Activated CD4-positive, alpha-beta T cell treated with anti-CD3 and anti-CD28 coated beads, Interleukin-2, amount 50 U/mL, for 1 hour (primary cell): Measurements from ENCODE around the gene ADAMTS8.

Source experiments
- DNase-seq: peaks from one replicate; pipeline ENCODE4 v3.0.0-alpha.2; 2020

Gene ADAMTS8

GRCh38 chr11:130428316-130429119 lies at the start of gene ADAMTS8:
Gene ADAMTS8, minus strand, starts transcription at chr11:130428609. Its CDS starts 323 bp downstream, at chr11:130428286.
- DNase-seq: no peak

DNA sequence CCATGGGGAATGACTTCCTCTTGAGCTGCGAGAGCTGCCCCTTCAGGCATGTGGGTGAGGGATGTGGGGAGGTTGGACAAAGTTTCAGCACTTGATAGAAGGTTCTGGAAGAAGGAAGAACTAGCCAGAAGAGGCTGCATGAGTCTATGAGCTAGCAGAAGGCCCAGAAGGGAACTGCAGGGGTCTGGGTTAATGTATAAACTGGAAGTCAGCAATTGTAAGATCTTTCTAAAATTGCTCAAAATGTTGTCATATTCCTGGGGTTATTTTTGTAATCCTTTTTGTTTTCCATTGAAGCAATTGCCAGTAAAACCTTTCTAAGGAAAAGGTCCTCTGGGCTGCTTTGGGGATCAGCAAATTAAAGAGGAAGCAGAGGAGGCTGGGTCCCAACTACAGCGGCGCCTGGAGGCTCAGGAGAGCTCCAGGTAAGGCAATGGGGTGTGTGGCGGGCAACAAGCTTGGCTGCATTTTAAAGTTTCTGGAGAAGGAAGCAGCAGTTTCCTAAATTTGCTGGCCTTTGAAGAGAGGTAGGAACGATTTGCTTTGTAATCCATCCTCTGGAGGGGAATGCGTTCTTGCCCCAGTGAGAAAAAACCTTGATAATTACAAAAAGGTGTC lies 49.3 kb upstream of the ADAMTS8 start:
- no peak for DNase-seq

GRCh38 chr11:130476922-130477491 lies 48.6 kb upstream of the ADAMTS8 start:
- no peak for DNase-seq

DNA sequence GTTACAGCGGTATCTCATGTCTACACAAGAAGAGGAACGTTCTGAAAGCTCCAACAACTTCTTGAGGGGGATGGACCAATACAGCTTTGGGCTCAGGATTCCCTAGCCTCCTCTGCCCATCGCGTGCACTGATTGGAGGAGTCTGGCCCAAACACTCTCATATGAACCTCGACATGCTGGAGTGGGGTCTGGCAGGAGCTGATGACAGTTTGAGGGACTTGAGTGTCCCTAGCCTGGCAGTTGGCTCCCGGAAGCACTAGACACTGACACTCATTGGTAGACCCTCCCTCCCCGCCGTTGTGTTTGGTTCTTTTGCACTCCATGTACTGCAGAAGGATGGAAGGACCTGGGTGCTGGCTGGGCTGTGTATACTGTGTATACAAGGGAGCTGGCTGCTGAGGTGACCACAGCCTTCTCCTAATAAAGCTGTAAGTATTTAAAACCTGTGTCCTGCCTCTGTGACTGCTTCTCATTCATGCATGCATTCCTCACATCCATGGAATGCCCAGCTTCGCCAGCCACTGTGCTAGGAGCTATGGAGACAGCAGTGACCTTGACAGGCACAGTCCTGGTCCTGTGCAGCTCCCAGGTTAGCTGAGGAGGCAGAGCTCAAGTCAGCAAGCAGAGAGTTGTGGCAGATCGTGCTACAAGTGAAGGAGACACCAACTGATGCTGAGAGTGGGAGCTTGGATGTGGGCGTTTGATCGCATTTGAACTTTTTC lies 48.0 kb upstream of the ADAMTS8 start:
- no peak for DNase-seq

- DNase-seq: no peak
These were observed 47.1 kb upstream of the ADAMTS8 start for GRCh38 chr11:130475426-130476053.

- no peak for DNase-seq
These were observed 46.4 kb upstream of the ADAMTS8 start for GRCh38 chr11:130474637-130475400.

GRCh38 chr11:130473795-130474377 lies 45.5 kb upstream of the ADAMTS8 start:
- DNase-seq: no peak

GRCh38 chr11:130473056-130473794 lies 44.8 kb upstream of the ADAMTS8 start:
- DNase-seq: no peak

- DNase-seq: no peak
These were observed 44.1 kb upstream of the ADAMTS8 start for GRCh38 chr11:130472434-130472961.

DNA sequence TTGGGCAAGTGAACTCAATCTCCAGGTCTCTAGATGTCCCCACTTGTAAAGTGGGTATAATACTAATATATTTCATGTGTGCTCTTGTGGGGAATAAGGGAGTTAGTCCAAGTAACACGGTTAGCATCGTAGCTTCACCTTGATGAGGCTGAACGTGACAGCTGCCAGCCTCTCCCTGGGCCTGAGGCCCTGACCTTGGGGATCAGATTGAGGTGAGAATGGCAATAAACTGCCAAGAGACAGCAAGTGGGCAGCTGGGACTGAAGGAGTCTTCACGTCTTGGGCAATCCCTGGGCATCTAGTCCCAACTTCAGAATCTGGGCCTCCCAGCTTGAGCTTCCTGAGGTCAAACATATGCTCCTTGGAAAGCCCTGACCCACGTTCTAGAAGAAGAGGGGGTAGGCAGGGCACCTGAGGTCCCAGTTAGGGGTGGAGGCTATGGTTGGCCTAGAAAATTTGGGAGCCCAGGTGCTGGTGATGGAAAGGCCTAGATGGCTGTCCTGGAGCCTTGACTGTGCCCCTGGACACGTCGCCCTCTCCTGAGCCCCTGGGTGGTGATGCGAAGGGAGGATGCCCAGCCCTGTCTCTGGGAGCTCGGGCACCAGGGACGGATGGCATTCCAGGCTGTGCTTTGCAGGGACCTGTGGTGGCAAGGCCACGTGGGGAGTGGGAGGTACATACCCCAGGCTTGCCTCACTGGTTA lies 43.5 kb upstream of the ADAMTS8 start:
- no peak for DNase-seq

DNA sequence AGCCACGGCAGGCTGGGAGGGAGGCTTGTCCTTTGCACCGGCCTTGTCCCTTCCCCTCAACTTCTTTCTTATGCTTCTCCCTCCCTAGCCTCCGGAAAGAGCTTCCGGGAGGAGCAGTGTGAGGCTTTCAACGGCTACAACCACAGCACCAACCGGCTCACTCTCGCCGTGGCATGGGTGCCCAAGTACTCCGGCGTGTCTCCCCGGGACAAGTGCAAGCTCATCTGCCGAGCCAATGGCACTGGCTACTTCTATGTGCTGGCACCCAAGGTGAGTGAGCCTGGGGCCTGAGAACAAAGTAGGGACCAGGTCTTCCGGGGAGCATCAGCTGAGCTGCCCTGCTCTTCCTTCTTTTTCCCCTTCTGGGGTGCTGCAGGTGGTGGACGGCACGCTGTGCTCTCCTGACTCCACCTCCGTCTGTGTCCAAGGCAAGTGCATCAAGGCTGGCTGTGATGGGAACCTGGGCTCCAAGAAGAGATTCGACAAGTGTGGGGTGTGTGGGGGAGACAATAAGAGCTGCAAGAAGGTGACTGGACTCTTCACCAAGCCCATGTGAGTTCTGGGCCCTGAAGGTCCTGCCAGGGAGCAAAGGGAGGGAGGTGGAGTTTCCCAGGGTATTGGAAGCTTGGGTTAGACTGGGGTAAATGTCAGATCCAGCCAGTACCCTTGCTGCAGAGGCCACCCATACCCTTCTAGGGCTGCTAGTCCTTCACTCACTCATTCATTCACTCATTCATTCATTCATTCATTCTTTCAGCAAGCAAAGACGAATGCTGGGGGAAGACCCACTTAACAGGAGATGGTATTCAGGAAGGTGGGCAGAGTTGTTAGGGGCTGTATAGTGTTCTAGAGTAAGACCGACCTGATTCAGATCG lies 42.7 kb upstream of the ADAMTS8 start:
- DNase-seq: no peak

GRCh38 chr11:130469181-130469580 lies 40.8 kb upstream of the ADAMTS8 start:
- no peak for DNase-seq

DNA sequence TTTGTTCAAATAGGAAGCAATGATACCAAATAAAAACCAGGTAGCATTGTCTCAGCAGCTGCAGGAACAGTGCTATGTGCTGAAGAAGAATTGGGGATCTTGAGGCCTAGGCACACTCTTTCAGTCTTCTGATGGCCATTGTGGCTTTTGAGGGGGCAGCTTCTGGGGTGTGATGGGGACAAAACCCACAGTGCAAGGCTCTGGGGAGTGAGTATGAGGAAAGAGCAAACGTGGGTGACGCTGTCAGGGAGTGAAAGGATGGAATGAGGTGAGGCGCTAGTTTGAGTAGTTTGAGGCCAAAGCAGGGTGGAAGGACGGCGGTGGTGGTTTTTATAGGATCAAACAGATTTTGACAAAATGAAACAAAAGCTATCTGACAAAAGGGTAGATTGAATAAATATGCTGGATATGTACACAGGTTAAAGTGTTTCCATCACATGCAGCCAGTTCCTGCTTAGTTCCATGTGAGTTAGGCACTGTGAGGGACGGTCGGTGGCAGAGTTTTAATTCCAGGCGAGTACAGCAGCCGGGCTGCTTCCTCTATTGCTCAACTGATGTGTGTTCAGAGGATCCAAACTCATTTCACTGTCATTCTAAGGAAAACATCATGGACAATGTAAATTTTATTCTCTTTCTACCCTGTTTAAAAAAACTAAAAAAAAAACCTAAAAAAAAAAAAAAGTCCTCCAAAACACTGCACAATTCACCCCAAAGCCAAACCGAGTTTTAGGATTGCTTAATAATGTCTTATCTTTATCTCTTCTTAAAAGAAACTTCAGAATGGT lies 38.9 kb upstream of the ADAMTS8 start:
- no peak for DNase-seq

DNA sequence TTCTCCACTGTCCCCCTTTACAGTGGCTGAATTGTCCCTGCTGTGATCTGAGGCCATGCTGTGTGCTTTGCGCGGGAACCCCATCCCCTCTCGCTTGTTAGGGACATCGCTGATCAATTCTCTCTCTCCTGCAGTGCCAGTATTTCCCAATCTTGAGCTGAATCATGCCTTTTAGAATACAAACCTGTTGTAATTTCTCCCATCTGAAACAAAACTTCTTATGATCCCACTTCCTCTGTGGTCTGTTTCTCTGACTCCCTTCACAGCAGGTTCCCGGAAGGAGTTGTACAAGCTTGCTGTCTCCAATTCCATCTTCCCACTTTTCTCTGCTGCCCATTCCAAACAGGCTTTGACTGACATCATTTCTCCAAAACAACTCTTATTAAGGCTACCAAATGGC lies 36.9 kb upstream of the ADAMTS8 start:
- no peak for DNase-seq

GRCh38 chr11:130464291-130464812 lies 35.9 kb upstream of the ADAMTS8 start:
- no peak for DNase-seq

- no peak for DNase-seq
These were observed 34.5 kb upstream of the ADAMTS8 start for GRCh38 chr11:130462931-130463330.

DNA sequence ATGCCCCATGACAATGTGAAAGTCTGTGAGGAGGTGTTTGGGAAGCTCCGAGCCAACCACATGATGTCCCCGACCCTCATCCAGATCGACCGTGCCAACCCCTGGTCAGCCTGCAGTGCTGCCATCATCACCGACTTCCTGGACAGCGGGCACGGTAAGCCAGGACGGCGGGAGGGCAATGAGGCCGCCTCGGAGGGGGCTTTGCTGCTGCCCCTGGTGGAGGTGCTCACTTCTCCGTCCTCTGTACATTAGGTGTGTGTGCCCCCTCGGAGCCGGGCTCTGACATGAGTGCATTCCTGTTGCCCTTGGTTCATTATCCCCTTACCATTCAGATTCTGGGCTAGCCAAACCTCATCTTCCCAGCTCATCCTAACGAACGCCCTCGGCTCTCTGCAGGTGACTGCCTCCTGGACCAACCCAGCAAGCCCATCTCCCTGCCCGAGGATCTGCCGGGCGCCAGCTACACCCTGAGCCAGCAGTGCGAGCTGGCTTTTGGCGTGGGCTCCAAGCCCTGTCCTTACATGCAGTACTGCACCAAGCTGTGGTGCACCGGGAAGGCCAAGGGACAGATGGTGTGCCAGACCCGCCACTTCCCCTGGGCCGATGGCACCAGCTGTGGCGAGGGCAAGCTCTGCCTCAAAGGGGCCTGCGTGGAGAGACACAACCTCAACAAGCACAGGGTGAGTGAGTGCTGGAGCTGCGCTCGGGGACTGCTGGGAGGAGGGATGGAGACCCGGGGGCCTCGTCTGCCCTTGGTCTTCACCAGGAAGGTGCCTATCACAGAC lies 33.9 kb upstream of the ADAMTS8 start:
- no peak for DNase-seq
